ENCODE data around the gene UAP1L1.

The UAP1L1 gene

GRCh38 chr9:137129456-137130175, 52.3 kb downstream of the UAP1L1 start:
- ChIA-PET POLR2A (interaction anchor here (0.6 to 1.6 kb wide), 10 partner anchors 14 to 116 kb away, joined by 3 to 10 read pairs (median 4); partner anchors contain the start of genes ANAPC2, MAN1B1, RNF224 and SSNA1), CTCF (interaction anchor here (0.9 to 3.2 kb wide), 10 partner anchors 8 to 120 kb away, joined by 3 to 17 read pairs (median 4); partner anchors contain the start of gene GRIN1)
- peak; percentile 49 for DNase-seq (ENCODE audit: low read depth, low spot score)
- H3K4me3 ChIP-seq (ENCODE audit: low read depth, low read length), result peak overlapping the region; percentile 81
- no peak for TF ChIP-seq CTCF (IDR thresholded peaks at IDR 0.05; ENCODE audit: insufficient read depth, low read length, missing control alignments)

- no peak for TF ChIP-seq CTCF (IDR thresholded peaks at IDR 0.05; ENCODE audit: insufficient read depth, low read length, missing control alignments)
- no peak for DNase-seq (ENCODE audit: low read depth, low spot score)
- POLR2A ChIA-PET, result interaction anchor here (0.6 to 1.6 kb wide), 8 partner anchors 21 to 115 kb away, joined by 3 to 10 read pairs (median 6); partner anchors contain the start of genes ANAPC2, MAN1B1, RNF224 and SSNA1
- peak overlapping the region; percentile 81 for H3K4me3 ChIP-seq (ENCODE audit: low read depth, low read length)
- CTCF ChIA-PET, result interaction anchor here (0.9 to 3.2 kb wide), 8 partner anchors 9 to 119 kb away, joined by 3 to 17 read pairs (median 4); no protein-coding TSS in a partner anchor
These were observed 52.9 kb downstream of the UAP1L1 start for GRCh38 chr9:137130176-137130755.

All from AG04449 (cell line).